ENCODE measurements around the gene MC1R. TPM values are rescaled to one million over a fixed set of nuclear protein-coding genes. Genes with fewer than 3 reads are reported as not detected.
"Not testable (repeated sequence)": the region's sequence is repeated elsewhere in the genome, so short reads cannot be mapped to it uniquely, and the experiment has no call there.

MC1R gene
- total RNA-seq, 1 experiment from 2014 or later = 6.5 TPM

- no peak for DNase-seq
- H3K4me3 ChIP-seq (ENCODE audit: insufficient read depth, low read depth, low read length) = no peak overlapping the region
- peaks cover 8% of the 10 kb centered on the region for H3K36me3 ChIP-seq (replicated peaks; ENCODE audit: control insufficient read depth, insufficient read depth, low read length)
- no peaks in the 10 kb centered on the region for H3K27me3 ChIP-seq (ENCODE audit: control insufficient read depth, insufficient read depth, low read length)
Measured at GRCh38 chr16:89905511-89906139, 13.0 kb upstream of the MC1R start.

DNA sequence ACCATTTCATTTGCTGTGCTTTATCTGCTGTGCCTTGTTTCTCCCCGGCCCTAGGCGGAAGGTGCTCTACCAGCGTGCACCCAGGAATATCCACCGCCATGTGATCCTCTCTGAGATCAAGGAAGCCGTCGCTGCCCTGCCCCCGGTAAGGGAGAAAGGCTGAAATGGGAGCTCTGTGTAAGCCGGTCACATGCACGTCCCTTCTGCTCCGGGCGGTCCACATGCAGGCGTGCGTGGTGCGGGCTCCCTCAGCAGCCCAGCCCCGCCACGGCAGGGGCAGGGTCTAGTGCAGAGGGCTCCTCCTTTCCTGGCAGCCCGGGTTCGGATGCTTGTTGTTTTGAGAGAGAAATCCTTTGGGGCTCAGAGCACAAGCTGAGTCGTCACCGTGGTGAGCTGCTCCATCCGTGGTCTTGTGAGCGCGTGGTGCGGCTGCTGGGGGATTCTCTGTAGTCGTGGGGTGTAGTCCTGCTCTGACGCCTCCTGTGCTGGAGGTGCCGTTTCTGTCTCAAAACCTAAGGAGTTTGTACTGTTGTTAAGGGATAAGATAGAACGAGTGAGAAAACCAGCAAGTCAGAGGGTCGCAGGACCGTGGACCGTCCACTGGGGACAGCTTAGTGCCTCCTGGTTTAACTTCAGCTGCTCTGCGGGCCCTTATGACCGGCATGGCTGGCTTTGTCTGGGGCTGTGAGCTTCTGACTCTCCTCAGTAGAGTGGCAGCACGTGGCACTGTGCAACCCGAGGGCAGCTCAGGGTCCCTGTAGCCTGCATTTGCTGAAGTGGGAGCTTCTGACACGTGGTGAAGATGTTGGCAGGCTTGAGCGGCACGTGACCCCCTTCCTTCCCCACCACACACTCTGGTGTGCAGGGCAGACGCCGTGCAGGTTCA, 12.3 kb upstream of the MC1R start:
- Histone ChIP-seq H3K4me3 (ENCODE audit: insufficient read depth, low read depth, low read length) (no peak overlapping the region), H3K36me3 (replicated peaks; ENCODE audit: control insufficient read depth, insufficient read depth, low read length) (peaks cover 9% of the 10 kb centered on the region), H3K27me3 (ENCODE audit: control insufficient read depth, insufficient read depth, low read length) (no peaks in the 10 kb centered on the region)
- no peak for DNase-seq

- H3K36me3 ChIP-seq (replicated peaks; ENCODE audit: control insufficient read depth, insufficient read depth, low read length) = peaks cover 9% of the 10 kb centered on the region
- no peaks in the 10 kb centered on the region for H3K27me3 ChIP-seq (ENCODE audit: control insufficient read depth, insufficient read depth, low read length)
- DNase-seq = no peak
- H3K4me3 ChIP-seq (ENCODE audit: insufficient read depth, low read depth, low read length) = no peak overlapping the region
Measured at GRCh38 chr16:89907055-89907814, 11.4 kb upstream of the MC1R start.

GRCh38 chr16:89908236-89908635, 10.4 kb upstream of the MC1R start:
- no peaks in the 10 kb centered on the region for H3K27me3 ChIP-seq (ENCODE audit: control insufficient read depth, insufficient read depth, low read length)
- peaks cover 9% of the 10 kb centered on the region for H3K36me3 ChIP-seq (replicated peaks; ENCODE audit: control insufficient read depth, insufficient read depth, low read length)
- H3K4me3 ChIP-seq (ENCODE audit: insufficient read depth, low read depth, low read length) = no peak overlapping the region
- DNase-seq = peak; percentile 36

DNA sequence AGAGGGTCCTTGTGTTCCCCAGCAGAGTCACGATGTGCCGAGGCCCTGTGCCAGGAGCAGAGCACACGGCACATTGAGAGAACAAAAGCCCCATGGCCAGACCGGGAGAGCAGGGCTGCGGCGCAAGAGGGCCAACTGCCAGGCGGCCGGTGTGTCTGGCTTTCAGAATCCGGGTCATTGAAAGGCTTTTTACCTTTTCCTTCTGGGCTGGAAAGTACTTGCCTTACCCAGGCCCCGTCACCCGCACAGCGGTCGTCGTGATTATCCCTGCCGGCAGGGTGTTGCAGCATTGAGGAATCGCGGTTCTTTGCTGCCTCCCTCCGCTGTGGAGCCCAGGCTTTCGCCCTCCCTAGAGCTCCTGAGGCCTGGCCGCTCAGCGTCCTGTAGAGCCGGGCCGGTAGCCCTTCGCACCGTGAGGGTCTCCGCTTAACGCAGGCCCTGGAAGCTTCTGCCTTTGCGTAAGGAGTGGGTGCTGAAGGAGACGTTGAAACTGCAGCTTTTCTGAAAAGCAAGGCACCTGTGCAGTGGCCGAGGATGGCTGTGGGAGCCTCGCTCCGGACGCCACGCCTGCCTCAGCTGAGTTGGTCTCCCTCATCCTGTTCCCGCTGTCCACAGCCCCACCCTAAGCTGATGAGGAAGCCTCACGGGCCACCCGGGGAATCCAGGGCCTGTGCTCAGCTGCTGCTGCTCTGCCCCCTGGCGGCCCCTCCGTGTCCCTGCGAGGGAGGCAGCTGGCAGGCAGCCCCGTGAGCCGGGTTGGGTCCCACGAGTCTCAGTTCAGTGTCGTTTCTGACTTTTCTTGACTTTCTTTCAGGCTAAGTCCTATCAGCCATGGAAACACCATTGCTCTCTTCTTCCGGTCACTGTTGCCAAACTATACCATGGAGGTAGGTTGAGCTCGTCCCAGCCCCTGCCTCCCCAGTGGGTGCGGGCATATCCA, 8.6 kb upstream of the MC1R start:
- peaks cover 9% of the 10 kb centered on the region for H3K36me3 ChIP-seq (replicated peaks; ENCODE audit: control insufficient read depth, insufficient read depth, low read length)
- no peaks in the 10 kb centered on the region for H3K27me3 ChIP-seq (ENCODE audit: control insufficient read depth, insufficient read depth, low read length)
- H3K4me3 ChIP-seq (ENCODE audit: insufficient read depth, low read depth, low read length) = no peak overlapping the region
- DNase-seq = peak; percentile 98

DNA sequence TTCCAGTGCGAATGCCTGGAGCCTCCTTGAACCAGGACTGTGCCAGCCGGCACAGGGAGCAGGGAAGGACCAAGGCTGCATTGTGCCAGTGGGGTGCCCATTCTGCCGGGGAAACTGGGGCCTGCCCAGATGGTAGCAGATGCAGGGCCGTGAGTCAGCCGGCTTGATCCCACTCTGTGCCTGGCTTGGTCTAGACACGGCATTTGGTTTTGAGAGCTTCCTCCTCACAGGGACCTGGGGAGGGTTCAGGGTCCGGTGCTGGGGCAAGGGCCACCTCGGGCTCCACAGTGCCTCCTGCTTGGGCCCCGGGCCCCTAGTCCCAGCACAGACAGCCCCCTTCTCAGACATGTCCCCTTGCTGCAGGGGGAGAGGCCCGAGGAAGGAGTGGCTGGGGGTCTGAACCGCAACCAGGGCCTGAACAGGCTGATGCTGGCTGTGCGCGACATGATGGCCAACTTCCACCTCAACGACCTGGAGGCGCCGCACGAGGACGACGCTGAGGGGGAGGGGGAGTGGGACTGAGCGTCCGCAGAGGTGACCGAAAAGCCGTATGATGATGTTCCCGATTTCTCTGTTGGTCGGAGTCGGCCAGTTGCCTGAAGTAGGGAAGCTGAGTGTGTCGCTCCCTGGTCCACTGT, 7.8 kb upstream of the MC1R start:
- peaks cover 9% of the 10 kb centered on the region for H3K36me3 ChIP-seq (replicated peaks; ENCODE audit: control insufficient read depth, insufficient read depth, low read length)
- H3K4me3 ChIP-seq (ENCODE audit: insufficient read depth, low read depth, low read length) = no peak overlapping the region
- H3K27me3 ChIP-seq (ENCODE audit: control insufficient read depth, insufficient read depth, low read length) = no peaks in the 10 kb centered on the region
- DNase-seq = peak; percentile 36

GRCh38 chr16:89911375-89911774, 7.3 kb upstream of the MC1R start:
- Histone ChIP-seq H3K27me3 (ENCODE audit: control insufficient read depth, insufficient read depth, low read length) (no peaks in the 10 kb centered on the region), H3K4me3 (ENCODE audit: insufficient read depth, low read depth, low read length) (no peak overlapping the region), H3K36me3 (replicated peaks; ENCODE audit: control insufficient read depth, insufficient read depth, low read length) (peaks cover 9% of the 10 kb centered on the region)
- no peak for DNase-seq

GRCh38 chr16:89912143-89912542, 6.5 kb upstream of the MC1R start:
- DNase-seq = no peak
- H3K4me3 ChIP-seq (ENCODE audit: insufficient read depth, low read depth, low read length) = no peak overlapping the region
- H3K36me3 ChIP-seq (replicated peaks; ENCODE audit: control insufficient read depth, insufficient read depth, low read length) = peaks cover 4% of the 10 kb centered on the region
- H3K27me3 ChIP-seq (ENCODE audit: control insufficient read depth, insufficient read depth, low read length) = no peaks in the 10 kb centered on the region

GRCh38 chr16:89912627-89913026, 6.0 kb upstream of the MC1R start:
- DNase-seq = no peak
- no peak overlapping the region for H3K4me3 ChIP-seq (ENCODE audit: insufficient read depth, low read depth, low read length)
- H3K27me3 ChIP-seq (ENCODE audit: control insufficient read depth, insufficient read depth, low read length) = no peaks in the 10 kb centered on the region
- H3K36me3 ChIP-seq (replicated peaks; ENCODE audit: control insufficient read depth, insufficient read depth, low read length) = peaks cover 4% of the 10 kb centered on the region

GRCh38 chr16:89913408-89914387, 5.0 kb upstream of the MC1R start:
- H3K4me3 ChIP-seq (ENCODE audit: insufficient read depth, low read depth, low read length) = no peak overlapping the region
- peaks cover 2% of the 10 kb centered on the region for H3K36me3 ChIP-seq (replicated peaks; ENCODE audit: control insufficient read depth, insufficient read depth, low read length)
- DNase-seq = no peak
- peaks cover under 1% of the 10 kb centered on the region; the same call in 1 of the 2 replicates for H3K27me3 ChIP-seq (ENCODE audit: control insufficient read depth, insufficient read depth, low read length)

DNA sequence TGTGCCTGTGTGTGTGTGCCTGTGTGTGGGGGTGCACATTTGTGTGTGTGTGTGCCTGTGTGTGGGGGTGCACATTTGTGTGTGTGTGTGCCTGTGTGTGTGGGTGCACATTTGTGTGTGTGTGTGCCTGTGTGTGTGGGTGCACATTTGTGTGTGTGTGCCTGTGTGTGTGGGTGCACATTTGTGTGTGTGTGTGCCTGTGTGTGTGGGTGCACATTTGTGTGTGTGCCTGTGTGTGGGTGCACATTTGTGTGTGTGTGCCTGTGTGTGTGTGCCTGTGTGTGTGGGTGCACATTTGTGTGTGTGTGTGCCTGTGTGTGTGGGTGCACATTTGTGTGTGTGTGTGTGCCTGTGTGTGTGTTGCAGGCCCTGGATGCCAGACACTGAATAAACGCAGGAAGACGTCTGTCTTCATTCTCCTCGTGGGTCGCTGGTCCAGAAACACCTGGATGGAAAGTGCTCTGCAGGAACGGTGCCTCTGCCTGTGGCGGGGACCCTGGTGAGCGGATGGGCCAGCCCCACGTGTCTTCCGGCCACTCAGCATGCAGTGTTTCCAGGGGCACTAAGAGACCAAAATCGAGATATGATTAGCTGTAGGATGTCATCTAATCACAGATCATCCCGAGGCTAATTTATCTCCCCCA, 3.9 kb upstream of the MC1R start:
- not testable (repeated sequence) for H3K36me3 ChIP-seq (replicated peaks; ENCODE audit: control insufficient read depth, insufficient read depth, low read length); DNase-seq; H3K4me3 ChIP-seq (ENCODE audit: insufficient read depth, low read depth, low read length); H3K27me3 ChIP-seq (ENCODE audit: control insufficient read depth, insufficient read depth, low read length)
